Left renal pelvis (tissue), 4 donors: Measurements from ENCODE around the gene GRN. TPM values are rescaled to one million over a fixed set of nuclear protein-coding genes. Genes with fewer than 3 reads are reported as not detected.
"Not testable (repeated sequence)": the region's sequence is repeated elsewhere in the genome, so short reads cannot be mapped to it uniquely, and the experiment has no call there.

Experiments used
- DNase-seq, 4 donors: peaks; one replicate each; pipeline ENCODE4 v3.0.0-alpha.2; 2013; ENCODE audit warnings: low read depth in 4 of 4, low spot score in 3 of 4
- polyA plus RNA-seq, 4 donors: library from polyadenylated mRNA; unstranded; fragments of 120-200 nt; gene quantifications; one replicate each; pipeline ENCODE4 v1.2.1, GENCODE V29; 2013; ENCODE audit not compliant: insufficient read length in 4 of 4

Gene GRN
- polyA plus RNA-seq, 4 donors, result 208 to 298 (median 242) TPM

DNA sequence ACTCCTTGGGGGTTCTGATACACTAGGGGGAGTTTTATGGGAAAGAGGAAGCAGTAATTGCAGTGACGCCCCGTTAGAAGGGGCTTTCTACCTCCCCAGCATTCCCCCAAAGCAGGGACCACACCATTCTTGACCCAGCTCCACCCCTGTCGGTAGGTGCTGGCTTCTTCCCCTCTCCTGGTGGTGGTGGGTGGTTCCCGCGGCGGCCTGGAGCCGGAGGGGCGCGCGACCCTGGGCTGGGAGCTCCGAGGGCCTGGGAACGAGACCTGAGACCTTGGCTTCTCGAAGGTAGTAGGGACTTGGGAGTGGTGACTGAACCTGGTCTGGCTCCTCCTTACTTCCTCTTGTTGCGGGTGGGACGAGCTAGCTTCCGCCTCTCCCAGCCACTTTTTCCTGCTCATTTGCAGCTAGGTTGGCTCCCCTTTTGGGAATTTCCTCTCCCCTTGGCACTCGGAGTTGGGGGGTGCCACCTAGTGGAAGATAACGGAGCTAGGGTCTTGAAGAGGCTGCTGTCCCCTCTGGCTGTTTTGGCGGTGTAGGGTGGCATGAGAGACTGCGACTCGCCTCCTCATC lies 438 bp downstream of the GRN start:
- no peak for DNase-seq

GRCh38 chr17:44346064-44346844 lies 1.2 kb downstream of the GRN start:
- no peak for DNase-seq

DNA sequence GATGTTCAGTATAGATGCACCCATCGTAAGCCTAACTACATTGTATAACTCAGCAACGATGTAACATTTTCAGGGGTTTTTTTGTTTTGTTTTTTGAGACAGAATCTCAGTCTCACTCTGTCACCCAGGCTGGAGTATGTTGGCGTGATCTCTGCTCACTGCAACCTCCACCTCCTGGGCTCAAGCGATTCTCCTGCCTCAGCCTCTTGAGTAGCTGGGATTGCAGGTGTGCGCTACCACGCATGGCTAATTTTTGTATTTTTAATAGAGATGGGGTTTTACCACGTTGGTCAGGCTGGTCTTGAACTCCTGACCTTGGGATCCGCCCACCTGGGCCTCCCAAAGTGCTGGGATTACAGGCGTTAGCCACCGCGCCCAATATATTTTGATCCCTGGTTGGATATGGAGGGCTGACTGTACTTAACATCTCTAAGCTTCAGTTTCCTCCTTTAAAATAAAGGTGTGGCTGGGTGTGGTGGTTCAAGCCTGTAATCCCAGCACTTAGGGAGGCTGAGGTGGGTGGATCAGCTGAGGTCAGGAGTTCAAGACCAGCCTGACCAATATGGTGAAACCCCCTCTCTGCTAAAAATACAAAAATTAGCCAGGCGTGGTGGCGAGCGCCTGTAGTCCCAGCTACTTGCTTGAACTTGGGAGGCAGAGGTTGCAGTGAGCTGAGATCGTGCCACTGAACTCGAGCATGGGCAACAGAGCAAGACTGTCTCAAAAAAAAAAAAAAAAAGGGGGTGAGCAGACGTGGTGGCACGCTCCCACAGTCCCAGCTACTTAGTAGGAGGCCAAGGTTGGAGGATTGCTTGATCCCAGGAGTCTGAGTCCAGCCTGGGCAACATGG lies 2.3 kb downstream of the GRN start:
- not testable (repeated sequence) for DNase-seq

- no peak for DNase-seq
Observed at GRCh38 chr17:44348234-44348987, 3.3 kb downstream of the GRN start.

GRCh38 chr17:44348988-44349364 lies 3.9 kb downstream of the GRN start:
- no peak for DNase-seq

DNA sequence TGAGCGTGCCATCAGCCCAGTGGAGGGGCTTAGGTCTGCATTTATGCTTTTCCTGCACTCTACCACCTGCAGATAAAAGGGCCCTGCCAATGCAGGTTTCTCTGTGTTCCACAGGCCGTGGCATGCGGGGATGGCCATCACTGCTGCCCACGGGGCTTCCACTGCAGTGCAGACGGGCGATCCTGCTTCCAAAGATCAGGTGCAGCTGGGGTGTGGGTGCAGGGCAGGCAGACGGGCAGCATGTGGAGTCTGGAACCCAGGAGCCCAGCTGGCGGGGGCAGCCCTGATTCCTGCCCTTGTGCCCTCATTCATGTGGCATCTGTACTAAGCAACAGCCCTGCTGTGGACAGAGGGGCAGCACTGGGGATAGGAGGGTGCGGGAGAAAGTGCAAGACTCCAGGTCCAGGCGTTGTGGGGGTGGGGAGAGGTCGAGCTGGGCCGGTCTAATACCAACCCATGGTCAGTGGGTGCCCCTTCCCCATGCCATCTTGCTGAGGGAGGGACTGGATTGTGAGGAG lies 4.5 kb downstream of the GRN start:
- DNase-seq, result no peak

GRCh38 chr17:44350733-44351226 lies 5.7 kb downstream of the GRN start:
- no peak for DNase-seq

GRCh38 chr17:44351464-44351863 lies 6.4 kb downstream of the GRN start:
- no peak for DNase-seq

DNA sequence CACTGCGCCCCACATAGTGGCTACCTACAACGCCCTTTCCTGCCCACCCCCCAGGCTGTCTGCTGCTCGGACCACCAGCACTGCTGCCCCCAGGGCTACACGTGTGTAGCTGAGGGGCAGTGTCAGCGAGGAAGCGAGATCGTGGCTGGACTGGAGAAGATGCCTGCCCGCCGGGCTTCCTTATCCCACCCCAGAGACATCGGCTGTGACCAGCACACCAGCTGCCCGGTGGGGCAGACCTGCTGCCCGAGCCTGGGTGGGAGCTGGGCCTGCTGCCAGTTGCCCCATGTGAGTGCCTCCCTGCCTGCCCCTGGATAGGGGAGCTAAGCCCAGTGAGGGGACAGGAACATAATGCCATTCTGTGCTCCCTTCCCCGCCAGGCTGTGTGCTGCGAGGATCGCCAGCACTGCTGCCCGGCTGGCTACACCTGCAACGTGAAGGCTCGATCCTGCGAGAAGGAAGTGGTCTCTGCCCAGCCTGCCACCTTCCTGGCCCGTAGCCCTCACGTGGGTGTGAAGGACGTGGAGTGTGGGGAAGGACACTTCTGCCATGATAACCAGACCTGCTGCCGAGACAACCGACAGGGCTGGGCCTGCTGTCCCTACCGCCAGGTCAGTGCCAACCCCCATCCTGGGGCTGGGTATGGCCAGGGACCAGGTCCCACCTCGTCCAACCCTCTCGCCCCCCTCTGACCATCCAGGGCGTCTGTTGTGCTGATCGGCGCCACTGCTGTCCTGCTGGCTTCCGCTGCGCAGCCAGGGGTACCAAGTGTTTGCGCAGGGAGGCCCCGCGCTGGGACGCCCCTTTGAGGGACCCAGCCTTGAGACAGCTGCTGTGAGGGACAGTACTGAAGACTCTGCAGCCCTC lies 7.1 kb downstream of the GRN start:
- no peak for DNase-seq

GRCh38 chr17:44352828-44353671 lies 7.9 kb downstream of the GRN start:
- DNase-seq, result no peak

DNA sequence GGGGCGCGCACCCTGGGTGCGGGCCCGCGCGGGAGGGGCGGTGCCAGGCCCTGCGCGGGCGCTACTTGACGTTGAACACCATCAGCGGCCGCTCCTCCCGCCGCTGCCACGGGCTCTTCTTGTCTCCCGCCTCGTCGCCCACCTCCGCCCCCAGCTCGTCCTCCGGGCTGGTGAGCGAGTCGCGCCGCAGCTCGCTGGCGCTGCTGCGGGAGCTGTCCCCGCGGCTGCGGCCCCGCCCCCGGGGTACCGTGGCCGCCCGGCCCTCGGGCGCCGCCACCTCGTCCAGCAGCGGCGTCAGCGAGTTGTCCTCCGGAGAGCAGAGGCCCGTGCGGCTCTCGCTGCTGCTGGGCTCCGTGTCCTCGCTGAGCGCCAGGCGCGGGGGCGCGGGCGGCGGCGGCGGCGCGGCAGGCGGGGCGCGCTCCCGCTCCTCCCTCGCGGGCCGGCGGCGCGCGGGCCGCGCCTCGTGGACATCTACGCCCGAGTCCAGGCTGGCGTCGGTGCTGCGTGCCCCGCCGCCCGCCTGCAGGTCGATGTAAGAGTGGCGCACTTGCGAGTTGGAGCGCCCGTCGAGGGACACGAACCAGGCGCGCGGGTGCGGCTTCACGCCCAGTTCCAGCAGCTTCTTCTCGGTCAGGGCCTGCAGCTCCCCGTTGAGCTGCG lies 8.7 kb downstream of the GRN start:
- no peak for DNase-seq

DNA sequence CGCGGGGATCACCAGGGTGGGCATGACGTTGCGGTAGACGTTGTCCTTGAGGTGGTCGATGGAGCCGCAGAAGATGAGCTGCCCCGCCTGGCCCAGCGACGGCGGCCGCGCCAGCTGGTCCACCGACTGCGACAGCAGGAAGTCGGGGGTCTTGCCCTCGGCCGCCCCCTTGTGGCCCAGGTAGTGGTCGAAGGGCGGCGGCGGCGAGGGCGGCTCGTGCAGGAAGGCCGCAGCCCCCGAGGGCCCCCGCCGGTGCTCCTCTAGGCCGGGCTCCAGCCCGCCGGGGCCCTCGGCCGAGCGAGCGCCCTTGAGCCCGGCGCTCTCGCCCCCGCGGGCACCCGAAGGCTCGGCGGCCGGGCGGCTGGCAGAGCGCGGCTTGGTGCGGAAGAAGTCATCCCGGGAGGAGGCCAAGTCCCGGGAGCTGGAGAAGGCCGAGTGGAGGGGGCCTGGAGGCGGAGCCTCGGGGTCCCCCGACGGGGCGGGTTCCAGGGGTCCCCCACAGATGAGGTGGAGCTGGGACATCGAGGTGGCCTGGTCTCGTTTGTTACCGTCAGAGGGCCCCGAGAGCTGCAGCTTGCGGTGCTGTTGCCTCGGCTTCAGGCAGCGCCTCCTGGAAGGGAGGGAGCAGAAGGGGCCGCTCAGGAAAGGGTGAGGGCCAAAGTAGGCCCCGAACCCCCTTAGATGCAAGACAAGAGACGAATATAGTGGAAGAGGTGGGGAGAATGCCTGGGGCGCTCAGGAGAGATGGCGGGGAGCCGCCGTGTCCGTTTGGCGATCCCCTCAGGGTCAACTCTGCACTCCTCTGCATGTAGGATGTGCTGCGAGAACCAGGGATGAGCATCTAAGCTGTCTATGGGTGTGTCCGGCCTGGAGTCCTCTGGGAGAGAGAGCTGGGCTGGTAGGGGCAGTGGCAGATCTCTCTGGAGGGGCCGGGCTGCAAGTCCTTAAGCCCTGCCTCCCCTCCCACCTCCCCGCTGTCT lies 9.8 kb downstream of the GRN start:
- DNase-seq, result no peak

GRCh38 chr17:44355642-44356099 lies 10.6 kb downstream of the GRN start:
- no peak for DNase-seq

GRCh38 chr17:44356241-44356640 lies 11.1 kb downstream of the GRN start:
- no peak for DNase-seq

DNA sequence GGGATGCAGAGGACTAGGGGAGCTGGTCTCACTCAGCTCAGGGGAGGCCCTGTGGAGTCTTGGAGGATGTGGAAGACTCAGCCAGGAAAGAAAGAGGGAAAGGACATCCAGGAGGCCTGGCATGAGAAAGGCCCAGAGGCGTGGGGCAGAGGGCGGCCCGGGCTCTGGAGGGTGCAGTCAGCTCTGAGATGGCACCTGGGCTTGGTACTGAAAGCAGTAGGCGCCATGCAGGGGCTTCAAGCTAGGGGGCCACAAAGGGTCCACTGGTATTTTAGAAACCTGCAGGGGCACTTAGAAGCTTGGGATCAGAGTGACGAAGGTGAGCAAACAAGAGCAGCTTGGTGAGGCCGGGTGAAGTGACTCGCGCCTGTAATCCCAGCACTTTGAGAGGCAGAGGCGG lies 13.0 kb downstream of the GRN start:
- no peak for DNase-seq

GRCh38 chr17:44359006-44359405 lies 13.9 kb downstream of the GRN start:
- DNase-seq, result no peak
